SK-N-MC (cell line): Measurements from ENCODE around the gene IL1A.

Experiments used
- DNase-seq: peaks from one replicate; pipeline ENCODE4 v3.0.0-alpha.2; 2011; ENCODE audit warnings: low read depth, low spot score
- H3K27ac ChIP-seq: fragments of 200-600 bp; sonication (generic); 2 replicates; pipeline ENCODE4 v1.5.1; 2016; ENCODE audit warnings: mixed run types
- H3K36me3 ChIP-seq: fragments of 200-600 bp; sonication (generic); 2 replicates; pipeline ENCODE4 v1.6.1; 2017; ENCODE audit warnings: antibody characterized with exemption, low read length, mixed read lengths; ENCODE audit not compliant: insufficient read depth
- H3K4me3 ChIP-seq: fragments of 200-600 bp; sonication (generic); 2 replicates; pipeline ENCODE4 v1.5.1; 2016
- H3K9ac ChIP-seq: fragments of 200-600 bp; sonication (generic); 2 replicates; pipeline ENCODE4 v1.8.0; 2017; ENCODE audit warnings: mixed run types, mixed read lengths; ENCODE audit not compliant: insufficient read length
- H3K9me3 ChIP-seq: fragments of 200-600 bp; sonication (generic); 2 replicates; pipeline ENCODE4 v1.6.1; 2017; ENCODE audit warnings: low read depth, mild to moderate bottlenecking, antibody characterized with exemption, low read length, moderate library complexity, mixed read lengths
- EZH2 ChIP-seq: fragments of 200-600 bp; sonication (generic); IDR thresholded peaks from one replicate; pipeline ENCODE4 v1.6.1; 2017; ENCODE audit warnings: antibody characterized with exemption
- FOXP2 ChIP-seq: optimal IDR thresholded peaks from 2 replicates; pipeline ENCODE3; 2011; ENCODE audit warnings: mild to moderate bottlenecking, moderate library complexity; ENCODE audit not compliant: insufficient read depth; ENCODE audit errors: extremely low read length, control extremely low read depth
- POLR2AphosphoS5 ChIP-seq: IDR thresholded peaks from 2 replicates; pipeline ENCODE4 v1.6.1; 2012; ENCODE audit warnings: mild to moderate bottlenecking, low read depth, low read length, borderline replicate concordance

IL1A gene

GRCh38 chr2:112733871-112734270 lies 50.4 kb downstream of the IL1A start:
- Histone ChIP-seq H3K9ac (no peak overlapping the region), H3K9me3 (no peaks in the 10 kb centered on the region), H3K4me3 (no peak overlapping the region), H3K27ac (no peak overlapping the region), H3K36me3 (peaks cover 9% of the 10 kb centered on the region; the same call in 1 of the 2 replicates)
- DNase-seq = no peak
- TF ChIP-seq FOXP2 = no peak
- no peak for TF ChIP-seq POLR2AphosphoS5
- TF ChIP-seq EZH2 = no peak

- no peak overlapping the region for H3K4me3 ChIP-seq
- peaks cover 5% of the 10 kb centered on the region; the same call in 1 of the 2 replicates for H3K36me3 ChIP-seq
- TF ChIP-seq EZH2 (no peak), POLR2AphosphoS5 (no peak), FOXP2 (no peak)
- no peak overlapping the region for H3K27ac ChIP-seq
- H3K9ac ChIP-seq = no peak overlapping the region
- no peak for DNase-seq
- H3K9me3 ChIP-seq = no peaks in the 10 kb centered on the region
These were observed 50.8 kb downstream of the IL1A start for GRCh38 chr2:112733456-112733855.

- Histone ChIP-seq H3K9ac (no peak overlapping the region), H3K4me3 (no peak overlapping the region)
These were observed 52.8 kb downstream of the IL1A start for GRCh38 chr2:112731479-112731878.

GRCh38 chr2:112730791-112731190 lies 53.5 kb downstream of the IL1A start:
- no peak for DNase-seq
- no peaks in the 10 kb centered on the region for H3K9me3 ChIP-seq

More at GRCh38 chr2:112731479-112731878, 52.8 kb downstream of the IL1A start:
- TF ChIP-seq POLR2AphosphoS5 (no peak), EZH2 (no peak), FOXP2 (no peak)
- Histone ChIP-seq H3K27ac (no peak overlapping the region), H3K36me3 (no peaks in the 10 kb centered on the region), H3K9me3 (no peaks in the 10 kb centered on the region)
- DNase-seq = no peak

GRCh38 chr2:112730216-112730615 lies 54.1 kb downstream of the IL1A start:
- Histone ChIP-seq H3K36me3 (no peaks in the 10 kb centered on the region), H3K27ac (no peak overlapping the region), H3K9me3 (no peaks in the 10 kb centered on the region), H3K9ac (no peak overlapping the region), H3K4me3 (no peak overlapping the region)
- no peak for DNase-seq
- no peak for TF ChIP-seq EZH2
- no peak for TF ChIP-seq FOXP2
- TF ChIP-seq POLR2AphosphoS5 = no peak

More at GRCh38 chr2:112730791-112731190, 53.5 kb downstream of the IL1A start:
- TF ChIP-seq POLR2AphosphoS5 (no peak), FOXP2 (no peak), EZH2 (no peak)
- Histone ChIP-seq H3K4me3 (no peak overlapping the region), H3K9ac (no peak overlapping the region), H3K36me3 (no peaks in the 10 kb centered on the region), H3K27ac (no peak overlapping the region)

- Histone ChIP-seq H3K27ac (no peak overlapping the region), H3K9ac (no peak overlapping the region)
- no peak for DNase-seq
These were observed 55.7 kb downstream of the IL1A start for GRCh38 chr2:112728378-112729175.

GRCh38 chr2:112728029-112728362 lies 56.3 kb downstream of the IL1A start:
- Histone ChIP-seq H3K9me3 (no peaks in the 10 kb centered on the region), H3K4me3 (no peak overlapping the region), H3K36me3 (no peaks in the 10 kb centered on the region), H3K27ac (no peak overlapping the region), H3K9ac (no peak overlapping the region)
- TF ChIP-seq FOXP2 = no peak
- no peak for TF ChIP-seq POLR2AphosphoS5
- no peak for TF ChIP-seq EZH2
- no peak for DNase-seq

More at GRCh38 chr2:112728378-112729175, 55.7 kb downstream of the IL1A start:
- Histone ChIP-seq H3K36me3 (no peaks in the 10 kb centered on the region), H3K9me3 (no peaks in the 10 kb centered on the region), H3K4me3 (no peak overlapping the region)
- TF ChIP-seq EZH2 (no peak), POLR2AphosphoS5 (no peak), FOXP2 (no peak)

GRCh38 chr2:112727276-112728028 lies 56.8 kb downstream of the IL1A start:
- no peaks in the 10 kb centered on the region for H3K36me3 ChIP-seq
- H3K4me3 ChIP-seq = no peak overlapping the region
- H3K9ac ChIP-seq = no peak overlapping the region
- H3K27ac ChIP-seq = no peak overlapping the region
- TF ChIP-seq POLR2AphosphoS5 (no peak), FOXP2 (no peak), EZH2 (no peak)
- no peaks in the 10 kb centered on the region for H3K9me3 ChIP-seq
- DNase-seq = no peak
